Right lobe of liver (tissue), 4 donors: Measurements from ENCODE around the gene NAA15.

Experiments
- CTCF ChIP-seq, 4 donors: fragments of 200-600 bp in 3 of 4; fragments of 450-650 bp in 1 of 4; IDR thresholded peaks; one replicate each; pipeline versions ENCODE4 v1.5.1 to v1.8.0; 2016 to 2022; ENCODE audit warnings: antibody characterized with exemption in 4 of 4, mild to moderate bottlenecking in 2 of 4
- POLR2A ChIP-seq: fragments of 450-650 bp; IDR thresholded peaks from one replicate; pipeline ENCODE4 v1.6.1; 2017; ENCODE audit warnings: antibody characterized with exemption, mild to moderate bottlenecking
- donor health status: DM: no; HTN: no; CAD: no.
- donor health status: DM: no; HTN: no; CAD: no.
- donor health status: DM: no; HTN: yes; CAD: no.

- TF ChIP-seq CTCF (IDR thresholded peaks at IDR 0.05) (no peak), POLR2A (no peak)
Measured at GRCh38 chr4:139274790-139275189, 26.5 kb upstream of the NAA15 start.
